ENCODE results near the gene CLCN6.

- no peak for TF ChIP-seq RCOR1 (conservative IDR thresholded peaks at IDR 0.05; ENCODE audit: low read depth, low read length)
- TF ChIP-seq SRF (IDR thresholded peaks at IDR 0.05; ENCODE audit: low read depth in 2 of 2, low read length in 2 of 2): no peak
- no peak for TF ChIP-seq SMC3 (IDR thresholded peaks at IDR 0.05; ENCODE audit: borderline replicate concordance, low read length)
- TF ChIP-seq, protein P1, sequence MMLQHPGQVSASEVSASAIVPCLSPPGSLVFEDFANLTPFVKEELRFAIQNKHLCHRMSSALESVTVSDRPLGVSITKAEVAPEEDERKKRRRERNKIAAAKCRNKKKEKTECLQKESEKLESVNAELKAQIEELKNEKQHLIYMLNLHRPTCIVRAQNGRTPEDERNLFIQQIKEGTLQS (IDR thresholded peaks at IDR 0.05; ENCODE audit: borderline replicate concordance, extremely low read depth, low read depth, low read length): no peak
- TF ChIP-seq, protein P2, sequence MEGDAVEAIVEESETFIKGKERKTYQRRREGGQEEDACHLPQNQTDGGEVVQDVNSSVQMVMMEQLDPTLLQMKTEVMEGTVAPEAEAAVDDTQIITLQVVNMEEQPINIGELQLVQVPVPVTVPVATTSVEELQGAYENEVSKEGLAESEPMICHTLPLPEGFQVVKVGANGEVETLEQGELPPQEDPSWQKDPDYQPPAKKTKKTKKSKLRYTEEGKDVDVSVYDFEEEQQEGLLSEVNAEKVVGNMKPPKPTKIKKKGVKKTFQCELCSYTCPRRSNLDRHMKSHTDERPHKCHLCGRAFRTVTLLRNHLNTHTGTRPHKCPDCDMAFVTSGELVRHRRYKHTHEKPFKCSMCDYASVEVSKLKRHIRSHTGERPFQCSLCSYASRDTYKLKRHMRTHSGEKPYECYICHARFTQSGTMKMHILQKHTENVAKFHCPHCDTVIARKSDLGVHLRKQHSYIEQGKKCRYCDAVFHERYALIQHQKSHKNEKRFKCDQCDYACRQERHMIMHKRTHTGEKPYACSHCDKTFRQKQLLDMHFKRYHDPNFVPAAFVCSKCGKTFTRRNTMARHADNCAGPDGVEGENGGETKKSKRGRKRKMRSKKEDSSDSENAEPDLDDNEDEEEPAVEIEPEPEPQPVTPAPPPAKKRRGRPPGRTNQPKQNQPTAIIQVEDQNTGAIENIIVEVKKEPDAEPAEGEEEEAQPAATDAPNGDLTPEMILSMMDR (IDR thresholded peaks at IDR 0.05 in 2 of 3, conservative IDR thresholded peaks at IDR 0.05 in 1 of 3; ENCODE audit: control insufficient read depth in 2 of 3, extremely low read depth in 1 of 3, insufficient read depth in 1 of 3, low read depth in 3 of 3, low read length in 3 of 3): no peak
- TF ChIP-seq GABPA (IDR thresholded peaks at IDR 0.05; ENCODE audit: low read depth): no peak
- no peak for TF ChIP-seq NFIC (IDR thresholded peaks at IDR 0.05; ENCODE audit: low read depth, low read length)
- TF ChIP-seq EP300 (IDR thresholded peaks at IDR 0.05; ENCODE audit: borderline replicate concordance in 1 of 2, control insufficient read depth in 1 of 2, low read depth in 2 of 2, low read length in 2 of 2): no peak
- TF ChIP-seq, protein P3, sequence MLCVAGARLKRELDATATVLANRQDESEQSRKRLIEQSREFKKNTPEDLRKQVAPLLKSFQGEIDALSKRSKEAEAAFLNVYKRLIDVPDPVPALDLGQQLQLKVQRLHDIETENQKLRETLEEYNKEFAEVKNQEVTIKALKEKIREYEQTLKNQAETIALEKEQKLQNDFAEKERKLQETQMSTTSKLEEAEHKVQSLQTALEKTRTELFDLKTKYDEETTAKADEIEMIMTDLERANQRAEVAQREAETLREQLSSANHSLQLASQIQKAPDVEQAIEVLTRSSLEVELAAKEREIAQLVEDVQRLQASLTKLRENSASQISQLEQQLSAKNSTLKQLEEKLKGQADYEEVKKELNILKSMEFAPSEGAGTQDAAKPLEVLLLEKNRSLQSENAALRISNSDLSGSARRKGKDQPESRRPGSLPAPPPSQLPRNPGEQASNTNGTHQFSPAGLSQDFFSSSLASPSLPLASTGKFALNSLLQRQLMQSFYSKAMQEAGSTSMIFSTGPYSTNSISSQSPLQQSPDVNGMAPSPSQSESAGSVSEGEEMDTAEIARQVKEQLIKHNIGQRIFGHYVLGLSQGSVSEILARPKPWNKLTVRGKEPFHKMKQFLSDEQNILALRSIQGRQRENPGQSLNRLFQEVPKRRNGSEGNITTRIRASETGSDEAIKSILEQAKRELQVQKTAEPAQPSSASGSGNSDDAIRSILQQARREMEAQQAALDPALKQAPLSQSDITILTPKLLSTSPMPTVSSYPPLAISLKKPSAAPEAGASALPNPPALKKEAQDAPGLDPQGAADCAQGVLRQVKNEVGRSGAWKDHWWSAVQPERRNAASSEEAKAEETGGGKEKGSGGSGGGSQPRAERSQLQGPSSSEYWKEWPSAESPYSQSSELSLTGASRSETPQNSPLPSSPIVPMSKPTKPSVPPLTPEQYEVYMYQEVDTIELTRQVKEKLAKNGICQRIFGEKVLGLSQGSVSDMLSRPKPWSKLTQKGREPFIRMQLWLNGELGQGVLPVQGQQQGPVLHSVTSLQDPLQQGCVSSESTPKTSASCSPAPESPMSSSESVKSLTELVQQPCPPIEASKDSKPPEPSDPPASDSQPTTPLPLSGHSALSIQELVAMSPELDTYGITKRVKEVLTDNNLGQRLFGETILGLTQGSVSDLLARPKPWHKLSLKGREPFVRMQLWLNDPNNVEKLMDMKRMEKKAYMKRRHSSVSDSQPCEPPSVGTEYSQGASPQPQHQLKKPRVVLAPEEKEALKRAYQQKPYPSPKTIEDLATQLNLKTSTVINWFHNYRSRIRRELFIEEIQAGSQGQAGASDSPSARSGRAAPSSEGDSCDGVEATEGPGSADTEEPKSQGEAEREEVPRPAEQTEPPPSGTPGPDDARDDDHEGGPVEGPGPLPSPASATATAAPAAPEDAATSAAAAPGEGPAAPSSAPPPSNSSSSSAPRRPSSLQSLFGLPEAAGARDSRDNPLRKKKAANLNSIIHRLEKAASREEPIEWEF (IDR thresholded peaks at IDR 0.05; ENCODE audit: insufficient replicate concordance, low read depth, low read length): no peak
- TF ChIP-seq RFX5 (IDR thresholded peaks at IDR 0.05; ENCODE audit: low read depth, low read length): no peak
- TF ChIP-seq POLR2A (IDR thresholded peaks at IDR 0.05; ENCODE audit: low read depth, low read length): 0 out of 2 replicates have a peak, but pooled peaks have one; percentile 31
- TF ChIP-seq EZH2 (IDR thresholded peaks at IDR 0.05; ENCODE audit: borderline replicate concordance, control insufficient read depth, low read depth, low read length): no peak
- TF ChIP-seq ZNF274 (IDR thresholded peaks at IDR 0.05; ENCODE audit: insufficient read depth, insufficient read length): no peak
These were observed 9.8 kb upstream of the CLCN6 start for GRCh38 chr1:11796036-11796828.
